GM19463 (cell line): Measurements from ENCODE around the gene UBE2O.

Source experiments
- ATAC-seq: cut with Tn5 transposase; IDR thresholded peaks from one replicate; pipeline ENCODE4 v1.9.1; 2021; ENCODE audit warnings: mild to moderate bottlenecking, moderate library complexity; ENCODE audit not compliant: unreplicated experiment

The UBE2O gene

DNA sequence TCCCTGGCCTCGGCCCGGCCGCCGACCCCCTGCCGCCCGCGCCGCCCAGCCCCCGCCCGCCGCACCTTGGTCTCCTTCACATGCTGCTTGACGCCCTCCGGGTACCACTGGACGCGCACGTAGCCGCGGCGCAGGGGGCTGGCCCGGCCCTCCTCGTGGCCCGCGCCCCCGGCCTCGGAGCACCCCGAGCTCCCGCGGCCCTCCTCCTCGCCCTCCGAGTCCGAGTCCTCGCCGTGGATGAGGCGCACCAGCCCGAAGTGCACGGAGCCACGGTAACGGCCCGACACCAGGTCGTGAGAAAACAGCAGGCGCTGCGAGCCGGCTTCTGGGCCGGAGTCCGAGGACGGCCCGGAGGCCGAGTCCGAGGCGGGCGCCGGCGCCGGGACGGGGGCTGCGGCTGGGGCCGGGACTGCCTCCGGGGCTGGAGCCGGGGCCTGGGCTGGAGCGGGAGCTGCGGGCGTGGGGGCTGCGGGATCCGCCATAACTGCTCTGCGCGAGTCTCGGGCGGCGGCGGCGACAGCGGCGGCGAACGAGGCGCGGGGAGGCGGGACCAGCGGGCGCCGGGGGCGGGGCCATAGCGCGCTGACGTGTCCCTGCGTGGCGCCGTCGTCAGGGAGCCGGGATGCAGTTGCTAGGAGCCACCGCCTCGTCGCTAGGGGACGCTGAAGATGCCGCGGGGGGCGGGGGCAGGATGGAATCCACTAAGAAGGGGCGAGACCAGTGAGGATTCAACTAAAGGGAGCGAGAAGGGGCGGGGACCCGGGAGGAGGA lies at the start of gene UBE2O:
Gene UBE2O, minus strand, starts transcription at position 493 of the 771 bp plus-strand sequence. Its CDS starts 11 bp downstream, at position 482.
- peak; percentile 95 for ATAC-seq

DNA sequence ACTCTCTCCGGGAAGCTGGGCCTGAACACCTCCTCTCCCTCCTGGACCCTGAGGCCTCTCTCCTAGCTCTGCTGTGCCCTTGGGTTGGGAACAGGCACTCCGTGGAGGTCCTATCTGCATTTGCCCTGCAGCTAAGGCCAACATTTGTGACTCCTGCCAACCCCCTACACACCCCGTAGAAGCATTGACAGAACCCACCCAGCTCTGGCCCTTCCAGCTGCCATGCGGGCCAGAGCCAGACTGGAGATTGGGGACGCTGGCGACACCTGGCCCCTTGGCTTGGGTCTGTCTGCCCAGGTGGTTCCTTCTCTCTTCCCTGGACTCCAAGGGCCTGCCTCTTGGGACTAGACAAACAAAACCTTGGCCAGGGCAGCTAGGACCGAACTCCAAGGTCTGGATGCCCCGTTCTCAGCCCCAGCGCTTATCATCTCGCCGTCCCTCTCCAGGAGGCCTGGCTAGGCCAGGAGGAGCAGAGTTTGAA lies 48.9 kb upstream of the UBE2O start:
- no peak for ATAC-seq

DNA sequence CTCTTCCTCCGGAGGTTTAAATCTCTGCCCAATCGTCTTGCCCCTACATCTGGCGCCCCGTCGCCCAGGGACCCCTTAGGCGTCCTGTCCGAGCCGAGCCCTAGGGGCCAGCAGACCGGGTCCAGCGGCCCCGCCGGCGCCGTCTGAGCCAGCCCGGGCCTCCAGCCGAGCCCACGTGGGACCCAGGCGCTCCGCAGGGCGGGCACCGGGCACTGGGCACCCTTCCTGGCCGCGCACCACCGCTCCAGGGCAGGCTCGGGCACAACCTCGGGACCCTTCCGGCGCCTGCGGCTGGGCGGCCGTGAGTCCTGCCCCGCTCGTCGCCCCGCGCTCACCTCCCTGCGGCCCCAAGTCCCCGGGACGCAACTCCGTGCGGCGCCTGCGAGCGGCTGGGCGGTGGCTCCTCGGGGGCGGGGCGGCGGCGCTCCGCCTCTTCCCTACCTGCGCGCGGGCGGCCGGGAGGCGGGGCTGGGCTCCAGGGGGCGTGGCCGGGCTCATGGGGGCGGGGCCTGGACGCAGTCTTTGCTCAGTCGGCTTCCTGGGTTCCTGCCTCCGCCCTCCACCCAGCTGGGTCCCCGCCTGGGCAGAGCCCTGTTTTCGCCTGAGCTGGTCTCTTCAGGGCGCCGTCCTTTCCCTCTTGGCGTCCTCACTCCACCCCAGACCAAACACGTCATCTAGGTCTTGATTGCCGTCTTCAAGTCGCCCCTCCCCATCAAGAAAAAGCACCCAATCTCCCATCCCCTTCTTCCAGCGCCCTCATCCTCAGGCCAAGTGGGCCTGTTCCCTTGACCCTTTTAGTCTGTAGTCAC lies 48.3 kb upstream of the UBE2O start, which contains the start of gene RHBDF2:
Gene RHBDF2, minus strand, starts transcription at position 406 of the 809 bp plus-strand sequence. CDS start 19,899 bp downstream, outside the sequence.
- peak; percentile 74 for ATAC-seq

DNA sequence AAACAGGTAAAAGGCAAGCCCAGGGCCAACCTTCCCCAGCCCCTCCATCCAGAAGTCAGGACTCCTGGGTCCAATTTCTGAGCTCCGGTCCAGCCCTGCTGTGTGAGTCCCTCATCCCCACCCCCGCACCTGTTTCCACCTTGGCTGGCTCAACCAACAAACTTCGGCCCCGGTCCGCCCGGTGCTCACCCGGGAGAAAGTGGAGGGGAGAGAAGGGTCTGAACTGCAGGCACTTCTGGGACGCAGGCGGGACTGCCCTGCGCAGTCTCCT lies 47.7 kb upstream of the UBE2O start:
- ATAC-seq = peak; percentile 7

DNA sequence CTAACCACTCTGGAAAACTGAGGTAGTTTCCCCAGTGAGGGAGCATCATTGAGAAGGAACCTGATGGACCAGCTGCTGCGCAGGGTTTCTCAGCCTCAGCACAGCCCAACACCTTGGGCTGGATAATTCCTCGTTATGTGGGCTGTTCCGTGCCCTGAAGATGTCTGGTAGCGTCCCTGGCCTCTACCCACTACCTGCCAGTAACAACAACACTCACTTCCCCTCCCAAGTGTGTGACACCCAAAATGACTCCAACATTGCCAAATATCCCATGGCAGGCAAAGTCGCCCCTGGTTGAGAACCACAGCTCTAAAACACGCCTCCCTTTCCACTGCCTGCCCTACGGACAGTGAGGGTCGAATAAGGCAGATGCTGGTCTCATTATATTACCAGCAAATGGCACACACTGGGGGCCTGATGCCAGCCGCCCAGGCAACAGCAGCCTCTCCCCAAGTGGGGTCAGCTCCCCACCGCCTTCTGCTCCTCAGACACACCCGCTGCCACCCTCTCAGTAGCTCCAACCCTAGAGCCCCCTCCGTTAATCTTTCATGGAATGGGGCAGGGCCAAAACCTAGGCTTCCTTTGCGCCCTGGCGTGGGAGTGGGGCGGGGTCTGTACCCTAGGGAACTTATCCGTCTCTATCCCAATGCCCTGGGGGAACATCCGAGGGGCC lies 47.3 kb upstream of the UBE2O start:
- ATAC-seq = no peak

DNA sequence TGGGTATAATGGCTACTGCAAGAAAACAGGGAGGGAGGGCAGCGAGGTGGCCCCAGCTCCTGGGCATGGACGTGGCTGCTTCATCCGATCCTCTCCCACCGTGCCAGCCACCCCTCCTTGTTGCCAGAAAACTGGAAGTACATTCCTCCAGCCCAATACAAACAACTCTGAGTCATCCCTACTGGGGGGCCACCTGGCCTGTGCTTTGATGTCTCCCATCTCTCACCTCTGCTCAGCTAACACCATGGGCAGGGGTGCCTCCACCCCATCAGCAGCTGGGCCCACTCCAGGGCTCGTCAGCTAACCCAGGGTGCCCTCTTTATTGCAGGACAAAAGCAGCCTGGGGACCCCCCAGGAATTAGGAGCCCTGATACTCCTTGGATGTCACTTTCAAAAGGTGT lies 46.3 kb upstream of the UBE2O start:
- ATAC-seq = no peak

DNA sequence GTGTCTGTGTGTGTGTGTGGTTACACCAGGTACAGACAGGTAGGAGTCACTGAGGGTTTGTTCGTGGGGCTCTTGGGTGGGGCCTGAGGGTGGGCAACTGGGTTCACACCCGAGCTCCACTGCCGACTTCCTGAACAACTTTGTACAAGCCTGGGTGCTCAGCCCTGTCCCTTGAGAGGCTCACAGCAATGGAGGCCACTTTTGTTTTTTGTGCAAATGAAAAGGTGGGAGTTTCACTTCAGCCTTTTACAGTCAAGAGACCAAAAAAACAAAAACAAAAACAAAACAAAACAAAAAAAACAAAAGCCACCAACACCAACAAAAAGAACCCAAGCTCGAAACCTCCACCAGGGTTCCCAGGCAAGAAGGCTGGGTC lies 45.9 kb upstream of the UBE2O start:
- ATAC-seq = no peak

DNA sequence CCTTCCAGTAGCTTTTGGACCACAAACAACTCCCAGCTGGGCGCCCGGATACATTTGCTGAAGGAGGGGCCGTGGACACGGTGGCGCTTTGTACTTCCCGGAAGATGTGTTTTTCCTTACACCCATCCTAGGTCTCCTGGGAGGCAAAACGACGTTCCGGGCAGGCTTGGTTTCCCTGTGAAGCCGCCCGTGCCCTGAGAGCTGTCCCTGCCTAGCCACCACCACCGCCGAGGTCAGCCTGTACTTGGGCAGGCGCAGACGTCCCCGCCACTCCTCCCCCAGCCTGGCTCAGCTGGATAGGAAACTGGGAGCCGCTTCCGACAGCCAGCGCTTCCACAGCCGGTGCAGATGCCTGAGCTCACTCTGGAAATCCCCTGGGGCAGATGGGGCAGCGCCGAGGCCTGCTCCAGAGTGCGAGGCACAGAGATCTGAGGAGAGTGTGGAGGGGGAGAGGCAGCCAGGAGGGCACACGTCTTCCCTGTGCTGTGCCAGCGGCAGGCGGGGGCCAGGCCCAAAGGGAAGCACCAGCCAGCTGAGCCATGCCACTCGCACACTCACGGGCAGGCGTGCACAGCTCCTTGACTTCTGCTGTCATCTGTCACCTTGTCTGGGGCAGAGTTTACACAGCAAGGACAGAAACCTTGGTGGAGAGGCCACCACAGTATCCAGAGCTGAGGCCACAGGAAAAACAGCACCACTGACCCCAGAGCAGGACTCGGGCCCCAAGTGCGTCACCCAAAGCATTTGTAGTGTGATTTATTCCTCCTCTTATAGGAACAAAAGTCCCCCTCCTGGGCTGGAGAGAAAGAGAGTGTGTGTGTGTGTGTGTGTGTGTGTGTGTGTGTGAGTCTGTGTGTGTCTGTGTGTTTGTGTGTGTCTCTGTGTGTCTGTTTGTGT lies 45.3 kb upstream of the UBE2O start:
- no peak for ATAC-seq

DNA sequence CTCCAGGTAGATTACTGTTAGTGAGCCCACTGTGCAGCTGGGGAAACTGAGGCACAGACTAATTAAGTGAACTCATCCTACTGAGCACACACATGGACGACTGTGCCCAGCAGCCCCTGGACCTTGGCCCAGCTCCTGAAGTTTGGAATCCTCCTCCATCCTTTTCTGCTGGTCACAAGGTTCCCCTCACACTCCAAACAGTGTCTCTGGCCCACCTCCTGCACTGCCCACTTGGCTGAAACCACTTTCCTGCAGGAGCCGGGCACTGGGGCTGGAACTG lies 44.7 kb upstream of the UBE2O start:
- no peak for ATAC-seq

DNA sequence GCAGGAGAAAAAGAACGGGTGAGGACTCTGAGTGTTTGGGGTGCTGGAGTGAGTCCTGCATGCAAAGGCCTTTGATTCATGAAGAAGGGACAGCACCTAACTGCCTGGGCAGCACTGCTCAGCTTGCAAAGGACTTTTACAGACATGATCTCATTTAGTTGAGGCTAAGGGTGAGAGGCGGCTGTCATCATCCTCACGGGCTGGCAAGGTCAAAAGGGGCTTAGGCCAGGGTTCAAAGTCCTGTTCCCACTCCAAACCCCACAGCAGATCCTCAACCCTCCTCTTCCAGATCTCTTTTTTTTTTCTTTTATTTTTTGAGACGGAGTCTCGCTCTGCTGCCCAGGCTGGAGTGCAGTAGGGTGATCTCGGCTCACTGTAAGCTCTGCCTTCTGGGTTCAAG lies 43.5 kb upstream of the UBE2O start:
- ATAC-seq = no peak

DNA sequence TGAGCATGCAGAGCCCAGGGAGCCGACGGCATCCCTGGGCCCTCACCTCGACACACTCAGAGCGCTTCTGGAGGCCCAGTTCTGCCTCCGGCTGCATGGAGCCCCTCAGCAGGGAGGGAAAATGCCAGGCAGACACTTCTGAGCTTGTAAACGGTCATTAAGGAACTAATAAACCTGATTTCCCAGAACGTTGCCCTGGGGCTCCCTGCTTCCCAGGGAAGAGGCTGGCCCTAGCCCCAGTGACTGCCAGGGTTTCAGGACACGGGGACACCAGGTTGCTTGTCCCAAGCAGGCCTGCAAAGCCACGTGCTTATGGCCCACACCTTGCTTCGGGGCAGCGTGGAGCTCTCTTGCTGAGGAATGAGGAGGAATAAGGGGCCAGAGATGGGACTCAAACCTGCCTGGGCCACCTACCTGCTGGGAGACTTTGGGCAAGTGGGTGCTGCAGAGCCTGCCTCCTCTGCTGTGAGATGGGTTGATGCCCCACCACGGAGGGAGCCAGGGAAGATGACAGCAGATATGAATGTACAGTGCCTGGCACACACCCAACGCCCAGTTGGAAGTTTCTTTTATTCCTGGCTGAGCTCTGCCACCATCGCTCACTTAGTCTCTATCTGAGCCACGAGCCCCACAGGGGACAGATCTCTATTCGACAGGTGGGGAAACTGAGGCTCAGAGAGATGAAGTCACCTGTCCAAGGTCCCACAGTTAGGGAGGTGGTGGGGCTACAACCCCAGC lies 42.9 kb upstream of the UBE2O start:
- no peak for ATAC-seq

DNA sequence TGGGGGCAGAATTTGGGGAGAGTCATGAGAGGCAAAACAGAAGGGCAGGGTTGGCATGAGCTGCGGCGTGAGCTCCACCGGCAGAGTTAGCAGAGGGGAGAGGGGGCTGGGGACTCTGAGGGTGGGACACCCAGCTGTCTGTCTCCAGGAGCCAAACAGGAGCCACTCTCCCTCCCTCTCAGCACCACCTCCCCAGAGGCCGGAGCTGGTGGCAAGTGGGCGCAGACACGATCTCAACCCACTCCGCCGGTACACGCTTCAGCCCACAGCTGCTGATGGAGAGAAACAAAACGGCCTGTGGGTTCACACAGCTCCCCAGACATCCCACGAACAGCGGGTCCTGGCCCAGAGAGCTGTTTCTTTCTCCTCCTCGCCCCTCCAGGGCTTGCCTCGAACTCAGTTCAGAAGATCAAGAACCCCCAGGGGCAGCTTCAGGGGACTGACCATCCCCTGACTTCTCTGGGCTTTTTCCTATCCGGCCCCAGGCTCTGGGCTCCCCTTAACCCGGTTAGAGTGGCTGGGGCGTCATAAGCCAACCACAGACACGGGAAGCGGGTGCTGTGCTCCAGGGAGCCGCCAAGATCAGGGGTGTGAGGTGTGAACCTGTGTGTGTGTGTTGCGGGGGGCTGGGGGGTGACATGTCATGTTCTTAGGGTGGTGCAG lies 40.7 kb upstream of the UBE2O start:
- peak; percentile 1 for ATAC-seq

DNA sequence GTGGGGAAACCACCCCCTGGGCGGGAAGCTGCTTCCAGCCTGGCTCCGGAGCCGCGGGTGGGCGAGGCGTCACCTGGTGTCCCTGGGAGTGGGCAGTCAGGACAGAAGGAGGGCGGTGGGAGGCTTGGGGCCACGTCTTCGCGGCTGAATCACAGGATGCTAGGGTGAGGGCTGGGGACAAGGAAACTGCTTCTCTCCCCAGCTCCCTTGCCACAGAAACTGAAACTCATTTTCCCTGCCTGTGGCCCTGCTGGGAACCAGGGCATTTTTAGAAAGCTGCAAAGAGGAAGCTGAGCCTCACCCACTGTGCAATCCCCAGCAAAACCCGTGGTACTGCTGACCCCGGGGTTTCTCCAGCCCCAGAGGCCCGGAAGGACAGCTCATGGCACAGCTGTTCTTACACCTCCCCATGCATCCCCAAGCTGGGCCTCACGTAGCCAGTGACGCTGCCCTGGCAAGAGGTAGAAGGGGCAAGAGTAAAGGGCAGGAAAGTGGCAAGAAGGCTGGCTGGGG lies 40.1 kb upstream of the UBE2O start:
- ATAC-seq = peak; percentile 45

DNA sequence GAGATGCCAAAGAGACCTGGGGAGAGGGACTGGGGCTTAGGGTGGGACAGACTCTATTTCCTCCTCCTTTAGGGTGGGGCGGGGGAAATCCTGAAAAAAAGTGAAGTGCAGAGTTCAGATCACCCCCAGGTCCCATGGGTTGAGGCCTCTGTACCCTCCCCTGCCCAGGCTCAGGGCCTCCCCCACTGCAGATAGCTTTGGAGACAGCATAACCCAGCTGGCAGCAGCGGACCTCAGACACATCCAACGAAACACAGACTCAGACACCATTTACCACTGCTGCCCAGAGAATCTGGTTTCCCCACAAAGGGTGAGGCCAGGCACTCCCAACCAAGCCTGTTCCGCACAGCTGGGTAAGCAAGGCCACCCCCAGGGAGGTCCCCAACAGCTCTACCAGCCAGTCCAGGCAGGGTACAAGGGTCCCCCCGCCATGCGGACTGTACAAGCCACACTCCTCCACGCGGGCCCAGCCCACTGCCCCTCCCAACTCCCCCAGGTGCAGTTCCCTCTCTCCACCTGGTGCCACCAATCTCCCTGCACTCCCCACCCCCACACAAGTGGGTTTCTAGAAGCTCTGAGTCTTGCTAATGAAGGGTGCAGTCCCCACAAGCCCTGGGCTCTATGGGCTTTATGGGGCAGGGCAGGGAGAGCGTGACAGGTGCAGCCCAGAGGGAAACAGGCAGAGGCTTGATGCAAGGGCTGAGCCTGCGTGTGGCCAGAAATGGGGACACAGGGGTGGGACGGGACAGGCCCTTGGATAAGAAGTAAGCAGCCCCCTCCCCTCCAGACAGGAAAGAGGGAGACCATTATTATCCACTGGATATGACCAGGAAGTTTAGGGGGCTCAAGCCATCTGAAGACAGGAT lies 39.4 kb upstream of the UBE2O start:
- ATAC-seq = peak; percentile 53

DNA sequence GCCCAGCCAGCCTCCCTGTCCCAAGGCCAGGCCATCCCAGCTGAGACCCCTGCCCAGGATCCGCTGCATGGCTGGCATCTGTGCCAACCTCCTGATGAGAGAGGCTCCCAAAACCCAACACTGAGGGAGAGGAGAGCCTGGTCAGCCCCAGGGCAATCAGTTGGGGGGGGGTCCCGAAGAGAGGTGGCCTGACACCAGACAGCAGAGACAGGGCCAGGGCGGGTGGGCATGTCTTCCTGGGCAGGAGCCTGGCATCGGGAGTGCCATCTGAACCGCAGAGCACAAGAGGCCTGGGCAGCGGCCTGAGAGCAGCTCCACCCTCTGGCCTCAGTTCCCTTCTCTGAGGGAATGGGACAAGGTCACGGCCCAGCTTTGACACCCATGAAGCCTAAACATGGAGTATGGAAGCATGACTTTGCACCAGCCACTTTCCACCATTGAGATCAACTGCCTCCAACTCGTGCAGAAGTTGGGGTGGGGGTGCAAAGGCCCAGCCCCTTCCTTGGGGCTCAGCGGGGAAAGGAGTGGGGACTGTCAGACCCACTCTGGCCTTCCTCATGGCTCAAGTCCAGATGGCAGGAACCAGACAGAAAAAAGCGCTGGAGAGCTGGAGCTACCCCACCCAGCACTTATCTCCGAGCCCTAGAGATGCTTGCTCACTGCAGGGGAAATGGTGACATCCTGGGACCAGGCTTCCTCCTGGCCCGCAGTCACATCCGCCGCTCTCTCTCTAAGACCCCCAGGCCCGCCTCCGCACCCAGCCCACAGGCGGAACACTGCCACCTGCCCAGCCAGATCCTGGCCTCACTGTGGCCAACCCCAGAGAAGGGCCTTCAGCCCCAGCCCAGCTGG lies 38.5 kb upstream of the UBE2O start:
- ATAC-seq = peak; percentile 11

DNA sequence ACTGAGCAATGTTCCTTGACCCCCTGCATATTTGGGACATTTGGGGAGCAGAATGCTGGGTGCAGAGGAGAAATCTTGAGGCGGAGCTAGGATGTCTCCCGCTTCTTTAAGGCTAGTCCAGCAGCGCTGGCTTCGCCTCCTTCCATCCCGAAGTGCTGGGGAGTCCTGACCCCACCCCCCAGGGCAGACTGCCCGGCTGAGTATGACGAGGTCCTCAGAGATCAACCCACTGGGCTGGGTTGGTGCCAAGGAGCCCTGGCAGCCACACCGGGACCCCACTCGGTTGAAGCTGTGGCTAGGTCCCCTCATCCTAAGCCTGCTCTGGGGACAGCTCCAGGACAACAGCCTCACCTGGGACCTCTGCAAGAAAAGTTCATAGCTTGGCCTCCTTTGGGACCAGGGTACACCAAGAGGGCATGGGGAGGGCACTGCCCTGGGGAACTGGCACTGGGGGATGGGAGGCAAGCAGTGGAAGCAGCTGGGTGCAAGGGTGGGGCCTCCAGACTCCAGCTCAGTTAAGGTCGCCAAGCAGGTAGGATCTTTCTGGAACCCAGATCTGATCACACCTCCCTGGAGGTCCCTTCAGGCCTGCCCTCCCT lies 37.3 kb upstream of the UBE2O start:
- ATAC-seq = no peak
